ENCODE measurements around the gene BRMS1. TPM values are rescaled to one million over a fixed set of nuclear protein-coding genes. Genes with fewer than 3 reads are reported as not detected.
A peak's percentile ranks its signal among the peaks of the same experiment; 100 is the strongest.

Gene BRMS1
- polyA plus RNA-seq, 1 experiment = 35.2 TPM

- H3K4me3 ChIP-seq (ENCODE audit: low read depth, low read length) = peak overlapping the region; percentile 85
- H3K9me3 ChIP-seq (ENCODE audit: control insufficient read depth, insufficient read depth, low read length) = peaks cover 3% of the 10 kb centered on the region; the same call in 1 of the 2 replicates
- H3K27me3 ChIP-seq (ENCODE audit: control insufficient read depth, insufficient read depth, low read length) = no peaks in the 10 kb centered on the region
- peak overlapping the region; percentile 97 for H3K27ac ChIP-seq (ENCODE audit: low read depth, low read length)
- CTCF ChIA-PET = interaction anchor here (0.7 to 2.3 kb wide), 10 partner anchors 9 to 54 kb away, joined by 3 to 64 read pairs (median 4); partner anchors contain the start of genes BRMS1, CD248 and YIF1A
- DNase-seq (ENCODE audit: low read depth, low spot score) = no peak
- no peak for TF ChIP-seq CTCF (IDR thresholded peaks at IDR 0.05; ENCODE audit: low read depth, low read length)
- POLR2A ChIA-PET = interaction anchor here (0.5 to 3.7 kb wide), 15 partner anchors 9 to 779 kb away, joined by 3 to 99 read pairs (median 5); partner anchors contain the start of genes B4GAT1, BRMS1, CD248 and YIF1A
These were observed 9.2 kb downstream of the BRMS1 start for GRCh38 chr11:66335531-66336233.

- CTCF ChIA-PET = interaction anchor here (0.6 to 2.3 kb wide), 4 partner anchors 13 to 54 kb away, joined by 4 to 64 read pairs (median 6); partner anchors contain the start of gene YIF1A
- Histone ChIP-seq H3K4me3 (ENCODE audit: low read depth, low read length) (peak overlapping the region; percentile 85), H3K27ac (ENCODE audit: low read depth, low read length) (peak overlapping the region; percentile 97), H3K9me3 (ENCODE audit: control insufficient read depth, insufficient read depth, low read length) (peaks cover 3% of the 10 kb centered on the region; the same call in 1 of the 2 replicates), H3K27me3 (ENCODE audit: control insufficient read depth, insufficient read depth, low read length) (no peaks in the 10 kb centered on the region)
- POLR2A ChIA-PET = interaction anchor here (0.5 to 3.7 kb wide), 6 partner anchors 10 to 778 kb away, joined by 4 to 99 read pairs (median 17); partner anchors contain the start of genes BRMS1, CD248 and YIF1A
- TF ChIP-seq CTCF (IDR thresholded peaks at IDR 0.05; ENCODE audit: low read depth, low read length) = no peak
- DNase-seq (ENCODE audit: low read depth, low spot score) = no peak
These were observed 10.1 kb downstream of the BRMS1 start for GRCh38 chr11:66334605-66335442.

- no peak overlapping the region for H3K27ac ChIP-seq (ENCODE audit: low read depth, low read length)
- no peak for DNase-seq (ENCODE audit: low read depth, low spot score)
- peaks cover 3% of the 10 kb centered on the region; the same call in 1 of the 2 replicates for H3K9me3 ChIP-seq (ENCODE audit: control insufficient read depth, insufficient read depth, low read length)
- TF ChIP-seq CTCF (IDR thresholded peaks at IDR 0.05; ENCODE audit: low read depth, low read length) = no peak
- POLR2A ChIA-PET = interaction anchor here (1.7 to 3.7 kb wide), 4 partner anchors 17 to 45 kb away, joined by 5 to 99 read pairs (median 38); partner anchors contain the start of genes CD248 and YIF1A
- peak overlapping the region; percentile 85 for H3K4me3 ChIP-seq (ENCODE audit: low read depth, low read length)
- H3K27me3 ChIP-seq (ENCODE audit: control insufficient read depth, insufficient read depth, low read length) = no peaks in the 10 kb centered on the region
- CTCF ChIA-PET = interaction anchor here (0.5 to 6.0 kb wide), 4 partner anchors 21 to 564 kb away, joined by 4 to 64 read pairs (median 34); partner anchors contain the start of gene YIF1A
These were observed 10.9 kb downstream of the BRMS1 start for GRCh38 chr11:66333896-66334604.

- Histone ChIP-seq H3K27me3 (ENCODE audit: control insufficient read depth, insufficient read depth, low read length) (no peaks in the 10 kb centered on the region), H3K4me3 (ENCODE audit: low read depth, low read length) (no peak overlapping the region; the same call in 1 of the 2 replicates), H3K9me3 (ENCODE audit: control insufficient read depth, insufficient read depth, low read length) (peaks cover 3% of the 10 kb centered on the region; the same call in 1 of the 2 replicates), H3K27ac (ENCODE audit: low read depth, low read length) (no peak overlapping the region)
- no peak for TF ChIP-seq CTCF (IDR thresholded peaks at IDR 0.05; ENCODE audit: low read depth, low read length)
- no peak for DNase-seq (ENCODE audit: low read depth, low spot score)
- CTCF ChIA-PET = interaction anchor here (0.5 to 6.0 kb wide), 2 partner anchors 21 to 564 kb away, joined by 6 to 62 read pairs; no protein-coding TSS in a partner anchor
- POLR2A ChIA-PET = interaction anchor here (3.7 kb wide), 1 partner anchor 21 kb away, joined by 99 read pairs; no protein-coding TSS in a partner anchor
These were observed 11.6 kb downstream of the BRMS1 start for GRCh38 chr11:66333220-66333877.
